Thoracic aorta (tissue), 2 donors: ENCODE measurements around the gene ISCU. TPM values are rescaled to one million over a fixed set of nuclear protein-coding genes. Genes with fewer than 3 reads are reported as not detected.
A peak's percentile ranks its signal among the peaks of the same experiment; 100 is the strongest.

Source experiments
- ATAC-seq: fragments of 150-250 bp; one replicate; pipeline ENCODE4 v1.8.0; 2017; ENCODE audit warnings: low read depth; ENCODE audit not compliant: insufficient number of reproducible peaks, low FRiP score
- DNase-seq: peaks from one replicate; pipeline ENCODE4 v3.0.0-alpha.2; 2020; ENCODE audit warnings: low spot score
- H3K27ac ChIP-seq, 2 donors: fragments of 200-600 bp; sonication (generic); 1 replicate in 1 of 2; 2 replicates in 1 of 2; pipeline ENCODE4 v1.5.1; 2016; ENCODE audit warnings: mild to moderate bottlenecking in 2 of 2, moderate library complexity in 2 of 2
- H3K27me3 ChIP-seq: fragments of 200-600 bp; sonication (generic); replicated peaks from 2 replicates; pipeline ENCODE4 v1.6.0; 2016; ENCODE audit warnings: mild to moderate bottlenecking; ENCODE audit not compliant: insufficient read depth
- H3K36me3 ChIP-seq: fragments of 200-600 bp; sonication (generic); one replicate; pipeline ENCODE4 v1.5.1; 2016
- H3K4me1 ChIP-seq, 2 donors: fragments of 200-600 bp; sonication (generic); 1 replicate in 1 of 2; 2 replicates in 1 of 2; pipeline versions ENCODE4 v1.5.1 to v1.6.0; 2016; ENCODE audit warnings: low read depth in 2 of 2, mild to moderate bottlenecking in 1 of 2; ENCODE audit not compliant: control insufficient read depth in 1 of 2
- H3K4me3 ChIP-seq: fragments of 200-600 bp; sonication (generic); 2 replicates; pipeline ENCODE4 v1.5.1; 2016; ENCODE audit warnings: mild to moderate bottlenecking
- H3K9me3 ChIP-seq: fragments of 200-600 bp; sonication (generic); 2 replicates; pipeline ENCODE4 v1.5.1; 2016
- total RNA-seq, 2 donors: library from RNA; depleted of rRNA; stranded (reverse); fragments of >200 nt; gene quantifications; one replicate each; pipeline versions ENCODE4 v1.1.0 to v1.2.3, GENCODE V29; 2016
- TF ChIP-seq, protein P1 (sequence below): fragments of 200-600 bp; sonication (generic); IDR thresholded peaks from one replicate; pipeline ENCODE4 v1.5.1; 2019; ENCODE audit warnings: antibody characterized with exemption

The ISCU gene
- total RNA-seq, 2 donors from 2014 or later = 144 to 235 TPM

- DNase-seq = no peak
- H3K4me3 ChIP-seq = no peak overlapping the region
- H3K27ac ChIP-seq = no peak overlapping the region
- no peaks in the 10 kb centered on the region for H3K9me3 ChIP-seq
- H3K4me1 ChIP-seq = peaks cover 0 to 11% of the 10 kb centered on the region in 2 donors
- TF ChIP-seq, protein P1, sequence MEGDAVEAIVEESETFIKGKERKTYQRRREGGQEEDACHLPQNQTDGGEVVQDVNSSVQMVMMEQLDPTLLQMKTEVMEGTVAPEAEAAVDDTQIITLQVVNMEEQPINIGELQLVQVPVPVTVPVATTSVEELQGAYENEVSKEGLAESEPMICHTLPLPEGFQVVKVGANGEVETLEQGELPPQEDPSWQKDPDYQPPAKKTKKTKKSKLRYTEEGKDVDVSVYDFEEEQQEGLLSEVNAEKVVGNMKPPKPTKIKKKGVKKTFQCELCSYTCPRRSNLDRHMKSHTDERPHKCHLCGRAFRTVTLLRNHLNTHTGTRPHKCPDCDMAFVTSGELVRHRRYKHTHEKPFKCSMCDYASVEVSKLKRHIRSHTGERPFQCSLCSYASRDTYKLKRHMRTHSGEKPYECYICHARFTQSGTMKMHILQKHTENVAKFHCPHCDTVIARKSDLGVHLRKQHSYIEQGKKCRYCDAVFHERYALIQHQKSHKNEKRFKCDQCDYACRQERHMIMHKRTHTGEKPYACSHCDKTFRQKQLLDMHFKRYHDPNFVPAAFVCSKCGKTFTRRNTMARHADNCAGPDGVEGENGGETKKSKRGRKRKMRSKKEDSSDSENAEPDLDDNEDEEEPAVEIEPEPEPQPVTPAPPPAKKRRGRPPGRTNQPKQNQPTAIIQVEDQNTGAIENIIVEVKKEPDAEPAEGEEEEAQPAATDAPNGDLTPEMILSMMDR = no peak
- ATAC-seq = no peak
- no peaks in the 10 kb centered on the region for H3K27me3 ChIP-seq
- H3K36me3 ChIP-seq = no peaks in the 10 kb centered on the region
Measured at GRCh38 chr12:108607981-108608600, 45.7 kb downstream of the ISCU start.

GRCh38 chr12:108608616-108609015 is 46.2 kb downstream of the ISCU start:
- TF ChIP-seq, protein P1 = no peak
- no peaks in the 10 kb centered on the region for H3K9me3 ChIP-seq
- H3K4me3 ChIP-seq = no peak overlapping the region
- H3K36me3 ChIP-seq = no peaks in the 10 kb centered on the region
- DNase-seq (no peak), ATAC-seq (no peak)
- H3K27ac ChIP-seq = no peak overlapping the region
- H3K4me1 ChIP-seq = peaks cover 0 to 11% of the 10 kb centered on the region in 2 donors
- H3K27me3 ChIP-seq = no peaks in the 10 kb centered on the region

DNA sequence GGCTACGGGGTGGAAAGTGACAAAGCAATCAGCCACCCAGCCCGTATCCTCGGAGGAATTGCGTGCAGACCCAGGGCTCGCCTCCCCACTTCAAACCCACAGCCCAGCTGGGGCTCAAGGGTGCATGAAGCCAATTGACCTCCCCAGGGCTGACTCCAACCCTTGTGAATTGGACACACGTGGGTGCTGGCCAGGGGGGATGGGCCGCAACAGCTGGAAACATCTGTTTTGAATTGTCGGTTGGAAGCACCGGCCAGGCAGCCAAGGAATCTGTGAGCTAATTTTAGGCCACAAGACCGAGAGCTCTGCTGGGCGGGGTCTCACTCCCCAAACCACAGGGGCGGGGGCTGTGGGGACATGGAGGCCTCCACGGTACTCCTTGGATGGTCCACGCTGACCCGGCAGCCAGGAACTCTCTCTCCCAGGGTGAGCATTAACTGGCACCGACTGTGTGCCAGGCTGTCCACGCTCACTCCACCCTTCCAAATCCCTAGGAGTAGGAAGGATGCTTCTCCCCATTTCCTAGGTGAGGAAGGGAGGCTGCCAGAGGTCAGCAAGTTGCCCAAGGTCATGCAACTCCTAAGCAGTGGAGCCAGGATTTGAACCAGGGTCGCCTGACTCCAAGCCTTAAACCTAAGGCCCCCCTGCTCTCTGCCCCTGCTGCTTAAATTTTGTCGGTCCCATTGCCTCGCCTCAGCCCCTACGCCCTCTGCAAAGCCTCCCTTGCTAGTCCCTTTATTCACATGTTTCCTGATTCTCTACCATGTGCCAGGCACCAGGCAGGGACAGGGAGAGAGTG is 47.3 kb downstream of the ISCU start:
- TF ChIP-seq, protein P1 = no peak
- Histone ChIP-seq H3K27ac (no peak overlapping the region), H3K36me3 (no peaks in the 10 kb centered on the region), H3K4me1 (peaks cover 0 to 11% of the 10 kb centered on the region in 2 donors), H3K9me3 (no peaks in the 10 kb centered on the region), H3K27me3 (no peaks in the 10 kb centered on the region), H3K4me3 (no peak overlapping the region)
- DNase-seq (no peak), ATAC-seq (peak; percentile 37)

- DNase-seq (no peak), ATAC-seq (no peak)
- Histone ChIP-seq H3K36me3 (no peaks in the 10 kb centered on the region), H3K4me3 (no peak overlapping the region), H3K4me1 (peaks cover 0 to 11% of the 10 kb centered on the region in 2 donors), H3K9me3 (no peaks in the 10 kb centered on the region), H3K27ac (no peak overlapping the region), H3K27me3 (no peaks in the 10 kb centered on the region)
- TF ChIP-seq, protein P1 = no peak
Measured at GRCh38 chr12:108610336-108610815, 48.0 kb downstream of the ISCU start.

- no peak overlapping the region for H3K4me3 ChIP-seq
- no peaks in the 10 kb centered on the region for H3K27me3 ChIP-seq
- no peak for DNase-seq
- H3K36me3 ChIP-seq = no peaks in the 10 kb centered on the region
- H3K9me3 ChIP-seq = no peaks in the 10 kb centered on the region
- TF ChIP-seq, protein P1 = no peak
- H3K4me1 ChIP-seq = peaks cover 0 to 11% of the 10 kb centered on the region in 2 donors
- ATAC-seq = no peak
- H3K27ac ChIP-seq = no peak overlapping the region
Measured at GRCh38 chr12:108610856-108611605, 48.6 kb downstream of the ISCU start.
